GM12864 (cell line): ENCODE data around the gene CAMK2G.
A peak's percentile ranks its signal among the peaks of the same experiment; 100 is the strongest.

Experiments
- DNase-seq: peaks from one replicate; pipeline ENCODE4 v3.0.0-alpha.2; 2011; ENCODE audit warnings: low read depth
- H3K4me3 ChIP-seq: 2 replicates; pipeline ENCODE4 v1.5.1; 2011; ENCODE audit warnings: mild to moderate bottlenecking, low read depth, low read length, control low read depth
- TF ChIP-seq, protein P1 (sequence below): IDR thresholded peaks from 2 replicates; pipeline ENCODE4 v1.5.1; 2011; ENCODE audit warnings: low read depth, mild to moderate bottlenecking, moderate library complexity, low read length, control low read depth, inconsistent platforms; ENCODE audit errors: missing control alignments

CAMK2G gene

GRCh38 chr10:73855413-73855812 lies 18.9 kb downstream of the CAMK2G start:
- no peak for DNase-seq
- TF ChIP-seq, protein P1, sequence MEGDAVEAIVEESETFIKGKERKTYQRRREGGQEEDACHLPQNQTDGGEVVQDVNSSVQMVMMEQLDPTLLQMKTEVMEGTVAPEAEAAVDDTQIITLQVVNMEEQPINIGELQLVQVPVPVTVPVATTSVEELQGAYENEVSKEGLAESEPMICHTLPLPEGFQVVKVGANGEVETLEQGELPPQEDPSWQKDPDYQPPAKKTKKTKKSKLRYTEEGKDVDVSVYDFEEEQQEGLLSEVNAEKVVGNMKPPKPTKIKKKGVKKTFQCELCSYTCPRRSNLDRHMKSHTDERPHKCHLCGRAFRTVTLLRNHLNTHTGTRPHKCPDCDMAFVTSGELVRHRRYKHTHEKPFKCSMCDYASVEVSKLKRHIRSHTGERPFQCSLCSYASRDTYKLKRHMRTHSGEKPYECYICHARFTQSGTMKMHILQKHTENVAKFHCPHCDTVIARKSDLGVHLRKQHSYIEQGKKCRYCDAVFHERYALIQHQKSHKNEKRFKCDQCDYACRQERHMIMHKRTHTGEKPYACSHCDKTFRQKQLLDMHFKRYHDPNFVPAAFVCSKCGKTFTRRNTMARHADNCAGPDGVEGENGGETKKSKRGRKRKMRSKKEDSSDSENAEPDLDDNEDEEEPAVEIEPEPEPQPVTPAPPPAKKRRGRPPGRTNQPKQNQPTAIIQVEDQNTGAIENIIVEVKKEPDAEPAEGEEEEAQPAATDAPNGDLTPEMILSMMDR, result no peak
- H3K4me3 ChIP-seq, result no peak overlapping the region

GRCh38 chr10:73854310-73854709 lies 20.0 kb downstream of the CAMK2G start:
- TF ChIP-seq, protein P1, result no peak
- no peak overlapping the region for H3K4me3 ChIP-seq

DNA sequence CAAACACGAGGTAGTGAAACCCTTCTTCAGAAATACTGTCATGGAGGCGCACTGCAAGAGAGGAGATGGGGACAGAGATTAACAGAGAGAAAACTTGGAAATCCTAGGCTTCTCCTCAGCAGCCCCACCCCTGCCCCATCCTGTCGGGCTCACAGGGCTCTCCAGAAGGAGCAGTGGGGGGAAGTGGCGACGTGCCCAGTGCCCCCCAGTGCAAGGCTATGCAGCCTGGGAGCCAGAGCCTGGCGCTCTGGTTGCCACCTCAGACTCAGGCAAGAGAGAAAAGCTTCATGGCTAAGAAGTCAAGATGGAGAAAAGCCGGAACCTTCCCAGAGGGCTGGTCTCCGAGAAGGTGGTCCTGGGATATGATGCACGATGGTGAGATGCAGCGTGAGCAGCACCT lies 21.2 kb downstream of the CAMK2G start:
- TF ChIP-seq, protein P1, result no peak
- no peak overlapping the region for H3K4me3 ChIP-seq
- DNase-seq, result no peak

More at GRCh38 chr10:73854310-73854709, 20.0 kb downstream of the CAMK2G start:
- DNase-seq, result no peak

DNA sequence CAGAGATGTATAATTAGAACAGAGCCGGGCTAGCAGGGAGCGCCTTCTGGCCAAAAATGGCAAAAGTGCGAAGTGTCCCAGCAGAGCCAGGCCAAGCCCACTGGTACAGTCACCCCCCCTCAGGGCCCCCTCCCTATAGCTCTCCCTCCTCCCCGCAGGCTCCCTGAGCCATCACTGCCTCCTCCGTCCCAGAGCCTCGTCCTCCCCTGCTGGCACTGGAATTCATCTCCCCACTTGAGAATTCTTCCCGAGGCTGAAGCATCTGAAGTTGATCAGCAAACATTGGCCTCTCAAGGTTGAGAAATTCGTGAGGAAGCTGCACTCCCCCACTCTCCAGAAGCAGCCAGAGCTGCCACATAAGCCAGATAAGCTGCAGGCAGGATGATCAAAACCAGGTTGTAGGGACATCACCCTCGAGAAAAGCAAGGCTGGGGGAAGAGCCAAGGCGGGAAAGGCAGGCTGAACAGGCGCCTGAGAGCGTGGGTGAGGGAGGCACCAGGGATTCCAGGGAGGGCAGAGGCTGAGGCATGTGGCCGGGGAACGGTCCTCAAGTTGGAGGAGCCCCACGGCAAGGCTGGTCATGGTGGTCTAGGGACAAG lies 23.4 kb downstream of the CAMK2G start:
- no peak overlapping the region for H3K4me3 ChIP-seq
- no peak for DNase-seq
- TF ChIP-seq, protein P1, result no peak

- TF ChIP-seq, protein P1, result no peak
- no peak for DNase-seq
Measured at GRCh38 chr10:73850211-73850610, 24.1 kb downstream of the CAMK2G start.

GRCh38 chr10:73848821-73849489 lies 25.4 kb downstream of the CAMK2G start:
- no peak overlapping the region for H3K4me3 ChIP-seq
- peak; percentile 68 for DNase-seq
- TF ChIP-seq, protein P1, result peak; percentile 99

More at GRCh38 chr10:73850211-73850610, 24.1 kb downstream of the CAMK2G start:
- H3K4me3 ChIP-seq, result no peak overlapping the region

GRCh38 chr10:73847031-73847430 lies 27.3 kb downstream of the CAMK2G start:
- TF ChIP-seq, protein P1, result no peak
- DNase-seq, result no peak
- no peak overlapping the region for H3K4me3 ChIP-seq
